Kidney (tissue), 14 donors: Measurements from ENCODE around the gene SORCS2. TPM values are rescaled to one million over a fixed set of nuclear protein-coding genes. Genes with fewer than 3 reads are reported as not detected.
"Not testable (repeated sequence)": the region's sequence is repeated elsewhere in the genome, so short reads cannot be mapped to it uniquely, and the experiment has no call there.

Source experiments
- DNase-seq, 5 donors: peaks; one replicate each; pipeline ENCODE4 v3.0.0-alpha.2; 2013 to 2020
- FAIRE-seq: peaks from 2 replicates; lab custom pipeline; 2012; peaks lifted over from hg19 to GRCh38; lab: Jason Lieb, UNC
- H3K27ac ChIP-seq, 2 donors: one replicate each; pipeline ENCODE4 v1.7.0; 2013; ENCODE audit warnings: low read depth in 2 of 2, low read length in 2 of 2, inconsistent platforms in 1 of 2
- H3K27me3 ChIP-seq: one replicate; pipeline ENCODE4 v1.7.1; 2013; ENCODE audit warnings: low read length, inconsistent platforms; ENCODE audit not compliant: control insufficient read depth, insufficient read depth
- H3K36me3 ChIP-seq, 3 donors: one replicate each; pipeline versions ENCODE4 v1.7.0 to v1.7.1; 2013; ENCODE audit warnings: low read length in 3 of 3, control low read depth in 1 of 3, inconsistent platforms in 1 of 3; ENCODE audit not compliant: insufficient read depth in 3 of 3, control insufficient read depth in 2 of 3
- H3K4me1 ChIP-seq, 3 donors: one replicate each; pipeline versions ENCODE4 v1.7.0 to v1.7.1; 2013; ENCODE audit warnings: low read length in 3 of 3, inconsistent platforms in 1 of 3, low read depth in 1 of 3; ENCODE audit not compliant: control insufficient read depth in 2 of 3, insufficient read depth in 2 of 3
- H3K4me3 ChIP-seq, 3 donors: one replicate each; pipeline versions ENCODE4 v1.7.0 to v1.8.1; 2013; ENCODE audit warnings: low read length in 3 of 3, control low read depth in 1 of 3, inconsistent platforms in 1 of 3
- H3K9ac ChIP-seq, 3 donors: one replicate each; pipeline versions ENCODE4 v1.7.0 to v1.7.1; 2013; ENCODE audit warnings: low read length in 3 of 3, control low read depth in 1 of 3, inconsistent platforms in 1 of 3
- H3K9me3 ChIP-seq, 3 donors: one replicate each; pipeline versions ENCODE4 v1.7.0 to v1.7.1; 2013; ENCODE audit warnings: low read length in 3 of 3, control low read depth in 1 of 3, inconsistent platforms in 1 of 3; ENCODE audit not compliant: control insufficient read depth in 2 of 3, insufficient read depth in 1 of 3
- CTCF ChIP-seq: IDR thresholded peaks from 3 replicates; pipeline ENCODE4 v1.5.1; 2012; ENCODE audit warnings: mild to moderate bottlenecking, moderate library complexity, borderline replicate concordance; ENCODE audit not compliant: insufficient read depth; ENCODE audit errors: extremely low read depth
- intact Hi-C: fragments of 100-400 bp; cut with DNase I; formaldehyde crosslinking; loops from one replicate; pipeline ENCODE4 v1.11.1; 2022
- polyA plus RNA-seq: library from polyadenylated mRNA; stranded (reverse); fragments of 350-450 nt; fragmentation: Illumina TruSeq; extraction: RNeasy Lipid Tissue Mini Kit (QIAGEN cat#74804); gene quantifications from one replicate; pipeline ENCODE4 v1.2.3, GENCODE V29; 2014; ENCODE audit warnings: low read depth, low replicate concordance; ENCODE audit not compliant: insufficient read depth
- total RNA-seq: library from RNA; stranded (reverse); fragmentation: NEBNext Ultra II Directional; extraction: Animal tissue kit (Norgen Biotek cat#: 25700); gene quantifications from one replicate; pipeline ENCODE4 v1.2.1, GENCODE V29; 2021
- donor health status: control.
- donor health status: control.
- donor health status: control.
- donor health status: control.
- donor health status: control.
- donor health status: DM: yes; HTN: yes; CAD: no.
- donor health status: Normal renal cell carcinoma (clear cell type).

SORCS2 gene
- total and polyA plus RNA-seq, 2 donors from 2014 or later, result 6.1 to 9.1 TPM

GRCh38 chr4:7574287-7575014 is 382.1 kb downstream of the SORCS2 start:
- DNase-seq (no peak), FAIRE-seq (no peak)
- H3K9ac ChIP-seq, result no peak overlapping the region
- no peaks in the 10 kb centered on the region for H3K4me1 ChIP-seq
- intact Hi-C loops, result no loop called here
- no peaks in the 10 kb centered on the region for H3K36me3 ChIP-seq
- peaks cover 0 to 41% (median 11%) of the 10 kb centered on the region in 3 donors for H3K9me3 ChIP-seq
- no peaks in the 10 kb centered on the region for H3K27me3 ChIP-seq
- no peak overlapping the region for H3K4me3 ChIP-seq
- no peak overlapping the region for H3K27ac ChIP-seq
- no peak for TF ChIP-seq CTCF

- H3K9me3 ChIP-seq, result peaks cover 0 to 46% (median 11%) of the 10 kb centered on the region in 3 donors
- no peak for TF ChIP-seq CTCF
- H3K9ac ChIP-seq, result no peak overlapping the region
- no peak for DNase-seq
- no peak overlapping the region for H3K4me3 ChIP-seq
- no peaks in the 10 kb centered on the region for H3K27me3 ChIP-seq
- no peak overlapping the region for H3K27ac ChIP-seq
- no peaks in the 10 kb centered on the region for H3K36me3 ChIP-seq
- no peaks in the 10 kb centered on the region for H3K4me1 ChIP-seq
- intact Hi-C loops, result no loop called here
- FAIRE-seq, result no peak
These were observed 383.1 kb downstream of the SORCS2 start for GRCh38 chr4:7575426-7575825.

GRCh38 chr4:7577361-7578039 is 385.2 kb downstream of the SORCS2 start:
- H3K36me3 ChIP-seq, H3K27me3 ChIP-seq, FAIRE-seq, intact Hi-C loops, H3K9ac ChIP-seq, H3K4me3 ChIP-seq, H3K4me1 ChIP-seq, H3K27ac ChIP-seq, DNase-seq: not testable (repeated sequence)
- H3K9me3 ChIP-seq, result peaks cover 0 to 49% (median 11%) of the 10 kb centered on the region in 3 donors

DNA sequence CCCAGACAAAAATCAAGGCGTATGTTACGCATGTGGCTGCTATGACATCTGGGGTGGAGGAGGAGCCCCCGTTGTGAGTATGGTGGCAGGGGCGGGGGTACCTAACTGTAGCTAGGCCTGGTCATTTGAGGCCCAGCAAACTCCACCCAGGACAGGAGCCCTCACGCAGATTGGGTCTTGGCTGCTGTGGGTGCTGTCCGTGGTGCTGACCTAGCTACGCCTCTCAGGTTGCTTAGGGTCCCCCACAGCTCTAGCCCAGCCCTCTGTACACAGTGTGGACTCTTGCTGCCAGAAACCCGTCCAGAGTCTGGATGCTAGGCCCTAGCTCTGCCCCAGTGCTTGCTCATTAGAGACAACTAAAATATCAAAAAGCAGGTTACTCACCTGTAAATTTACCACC is 389.1 kb downstream of the SORCS2 start:
- Histone ChIP-seq H3K4me3 (no peak overlapping the region), H3K27ac (no peak overlapping the region), H3K36me3 (no peaks in the 10 kb centered on the region), H3K27me3 (no peaks in the 10 kb centered on the region), H3K9ac (no peak overlapping the region), H3K4me1 (no peaks in the 10 kb centered on the region), H3K9me3 (peaks cover 0 to 36% (median 8%) of the 10 kb centered on the region in 3 donors)
- FAIRE-seq, result no peak
- intact Hi-C loops, result no loop called here
- DNase-seq, result peak in 4 of 5 donors; percentile 87 to 92 (median 90)
- no peak for TF ChIP-seq CTCF
